Gastroesophageal sphincter (tissue), 4 donors: Measurements from ENCODE around the gene YY1. TPM values are rescaled to one million over a fixed set of nuclear protein-coding genes. Genes with fewer than 3 reads are reported as not detected.

Experiments used
- ATAC-seq: fragments of 150-250 bp; one replicate; pipeline ENCODE4 v1.9.1; 2016; ENCODE audit warnings: mild to moderate bottlenecking, moderate library complexity
- H3K27ac ChIP-seq, 4 donors: fragments of 200-600 bp; sonication (generic) in 3 of 4; 1 replicate in 3 of 4; 2 replicates in 1 of 4; pipeline ENCODE4 v1.5.1; 2016 to 2019
- H3K27me3 ChIP-seq: fragments of 200-600 bp; sonication (generic); one replicate; pipeline ENCODE4 v1.5.1; 2019
- H3K36me3 ChIP-seq, 2 donors: fragments of 200-600 bp; sonication (generic); one replicate each; pipeline ENCODE4 v1.5.1; 2019; ENCODE audit warnings: control low read depth in 1 of 2
- H3K4me1 ChIP-seq, 3 donors: fragments of 200-600 bp; sonication (generic); 1 replicate in 2 of 3; 2 replicates in 1 of 3; pipeline ENCODE4 v1.5.1; 2016 to 2019; ENCODE audit warnings: control low read depth in 2 of 3
- H3K4me3 ChIP-seq, 2 donors: fragments of 200-600 bp; sonication (generic); one replicate each; pipeline ENCODE4 v1.5.1; 2019; ENCODE audit warnings: mild to moderate bottlenecking in 1 of 2, moderate library complexity in 1 of 2
- H3K9me3 ChIP-seq, 3 donors: fragments of 200-600 bp; sonication (generic); one replicate each; pipeline ENCODE4 v1.5.1; 2017 to 2019; ENCODE audit warnings: control low read depth in 2 of 3
- EP300 ChIP-seq: sonication (generic); formaldehyde crosslinking; IDR thresholded peaks from one replicate; pipeline ENCODE4 v1.6.1; 2017; ENCODE audit warnings: antibody characterized with exemption, mild to moderate bottlenecking
- POLR2A ChIP-seq, 2 donors: fragments of 450-650 bp; IDR thresholded peaks; one replicate each; pipeline ENCODE4 v1.6.1; 2017; ENCODE audit warnings: antibody characterized with exemption in 2 of 2, mild to moderate bottlenecking in 2 of 2, moderate library complexity in 1 of 2
- POLR2AphosphoS5 ChIP-seq: sonication (generic); formaldehyde crosslinking; IDR thresholded peaks from one replicate; pipeline ENCODE4 v1.6.1; 2017; ENCODE audit warnings: antibody characterized with exemption
- whole genome bisulfite sequencing, 2 donors: methylation state at CpG; one replicate each; pipeline ENCODE4 v1.1.5; 2018; ENCODE audit warnings: low coverage in 1 of 2; 5-methylcytosine and 5-hydroxymethylcytosine counted together
- total RNA-seq, 4 donors: library from RNA; depleted of rRNA; stranded (reverse); fragments of >200 nt; gene quantifications; one replicate each; pipeline ENCODE4 v1.1.0, GENCODE V29; 2016
- TF ChIP-seq, protein P1 (sequence below), 4 experiments: fragments of 200-600 bp in 2 of 4; fragments of 450-650 bp in 2 of 4; sonication (generic) in 1 of 4; IDR thresholded peaks; one replicate each; pipeline ENCODE4 v1.5.1; 2017 to 2019; ENCODE audit warnings: antibody characterized with exemption in 4 of 4, mild to moderate bottlenecking in 2 of 4, moderate library complexity in 2 of 4

The YY1 gene
- total RNA-seq, 4 donors from 2014 or later, result 55.1 to 76.3 (median 62.5) TPM

DNA sequence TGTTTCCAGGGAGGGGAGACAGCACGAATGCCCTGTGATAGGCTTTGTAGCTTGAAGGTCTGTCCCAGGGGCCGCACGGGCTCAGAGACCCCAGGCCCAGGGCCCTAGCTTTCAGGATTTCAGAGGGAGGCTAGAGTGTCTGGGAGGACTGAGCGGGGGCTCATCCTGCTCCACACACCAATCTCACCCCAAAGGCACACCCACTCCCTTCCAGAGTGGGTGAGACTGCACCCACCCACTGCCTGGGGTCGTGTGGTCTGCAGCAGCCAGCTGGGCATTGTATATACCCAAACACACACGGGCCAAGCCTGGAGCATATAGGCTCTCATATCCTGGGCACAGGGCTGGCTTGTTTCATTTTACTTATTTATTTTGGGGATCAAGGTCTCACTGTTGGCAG is 78.4 kb downstream of the YY1 start:
- Histone ChIP-seq H3K4me3 (peak overlapping the region in 1 of 2 donors; percentile 45), H3K4me1 (peaks cover 0 to 15% (median 3%) of the 10 kb centered on the region in 3 donors), H3K9me3 (no peaks in the 10 kb centered on the region), H3K27me3 (peaks cover 8% of the 10 kb centered on the region), H3K36me3 (no peaks in the 10 kb centered on the region), H3K27ac (peak overlapping the region in 1 of 4 donors; percentile 68)
- WGBS, 2 donors, result 80 to 86% methylated on average over 1 of the region's 6 CpGs
- no peak for TF ChIP-seq POLR2A (IDR thresholded peaks at IDR 0.05)
- TF ChIP-seq EP300, result no peak
- TF ChIP-seq, protein P1, sequence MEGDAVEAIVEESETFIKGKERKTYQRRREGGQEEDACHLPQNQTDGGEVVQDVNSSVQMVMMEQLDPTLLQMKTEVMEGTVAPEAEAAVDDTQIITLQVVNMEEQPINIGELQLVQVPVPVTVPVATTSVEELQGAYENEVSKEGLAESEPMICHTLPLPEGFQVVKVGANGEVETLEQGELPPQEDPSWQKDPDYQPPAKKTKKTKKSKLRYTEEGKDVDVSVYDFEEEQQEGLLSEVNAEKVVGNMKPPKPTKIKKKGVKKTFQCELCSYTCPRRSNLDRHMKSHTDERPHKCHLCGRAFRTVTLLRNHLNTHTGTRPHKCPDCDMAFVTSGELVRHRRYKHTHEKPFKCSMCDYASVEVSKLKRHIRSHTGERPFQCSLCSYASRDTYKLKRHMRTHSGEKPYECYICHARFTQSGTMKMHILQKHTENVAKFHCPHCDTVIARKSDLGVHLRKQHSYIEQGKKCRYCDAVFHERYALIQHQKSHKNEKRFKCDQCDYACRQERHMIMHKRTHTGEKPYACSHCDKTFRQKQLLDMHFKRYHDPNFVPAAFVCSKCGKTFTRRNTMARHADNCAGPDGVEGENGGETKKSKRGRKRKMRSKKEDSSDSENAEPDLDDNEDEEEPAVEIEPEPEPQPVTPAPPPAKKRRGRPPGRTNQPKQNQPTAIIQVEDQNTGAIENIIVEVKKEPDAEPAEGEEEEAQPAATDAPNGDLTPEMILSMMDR (IDR thresholded peaks at IDR 0.05), result no peak
- TF ChIP-seq POLR2AphosphoS5, result no peak
- no peak for ATAC-seq

DNA sequence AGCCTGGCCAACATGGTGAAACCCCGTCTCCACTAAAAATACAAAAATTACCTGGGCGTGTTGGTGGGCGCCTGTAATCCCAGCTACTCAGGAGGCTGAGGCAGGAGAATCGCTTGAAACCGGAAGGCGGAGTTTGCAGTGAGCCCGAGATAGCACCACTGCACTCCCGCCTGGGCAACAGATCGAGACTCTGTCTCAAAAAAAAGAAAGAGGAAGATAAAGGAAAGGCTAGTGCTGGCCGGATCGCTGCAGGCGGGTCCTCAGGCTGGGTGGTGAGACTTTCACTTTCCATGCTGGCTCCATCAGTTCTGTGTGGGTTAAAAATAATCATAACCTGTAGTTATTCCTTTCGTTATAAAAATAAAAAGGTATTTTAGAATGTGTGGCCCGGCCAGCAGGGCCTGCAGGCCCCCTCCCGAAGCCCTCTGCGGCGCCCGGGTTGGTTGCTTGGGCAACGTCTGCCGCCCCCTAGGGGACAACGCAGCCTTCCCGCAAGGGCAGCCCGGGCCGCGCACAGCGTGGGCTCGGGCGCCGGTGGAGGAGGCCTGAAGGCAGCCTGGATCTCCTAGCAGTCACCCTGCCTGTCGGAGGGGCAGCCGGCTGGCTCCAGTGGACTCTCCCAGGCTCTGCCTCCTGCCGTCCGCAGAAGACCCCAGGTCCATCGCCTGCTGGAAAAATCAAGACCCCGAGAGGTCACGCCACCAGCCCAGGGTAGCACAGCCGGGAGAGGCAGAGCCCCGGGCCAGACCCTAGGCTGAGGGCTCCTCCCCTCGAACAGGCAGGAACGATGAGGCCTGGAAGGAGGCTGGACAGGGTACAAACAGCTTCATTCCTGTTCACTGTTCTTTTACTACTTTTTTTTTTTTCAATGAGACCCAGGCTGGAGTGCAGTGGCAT is 79.2 kb downstream of the YY1 start:
- H3K4me3 ChIP-seq, result peak overlapping the region; percentile 26 to 45
- no peaks in the 10 kb centered on the region for H3K36me3 ChIP-seq
- H3K4me1 ChIP-seq, result peaks cover 0 to 15% (median 3%) of the 10 kb centered on the region in 3 donors
- peak; percentile 94 for ATAC-seq
- TF ChIP-seq POLR2AphosphoS5, result peak; percentile 33
- no peak for TF ChIP-seq POLR2A (IDR thresholded peaks at IDR 0.05)
- no peak for TF ChIP-seq EP300
- TF ChIP-seq, protein P1 (IDR thresholded peaks at IDR 0.05), result peak in 3 of 4 experiments; percentile 79 to 92 (median 84)
- H3K27ac ChIP-seq, result peak overlapping the region in 3 of 4 donors; percentile 38 to 68 (median 63)
- H3K27me3 ChIP-seq, result peaks cover 2% of the 10 kb centered on the region
- 19 to 35% methylated on average over 12 to 23 of the region's 40 CpGs for WGBS, 2 donors
- H3K9me3 ChIP-seq, result no peaks in the 10 kb centered on the region

DNA sequence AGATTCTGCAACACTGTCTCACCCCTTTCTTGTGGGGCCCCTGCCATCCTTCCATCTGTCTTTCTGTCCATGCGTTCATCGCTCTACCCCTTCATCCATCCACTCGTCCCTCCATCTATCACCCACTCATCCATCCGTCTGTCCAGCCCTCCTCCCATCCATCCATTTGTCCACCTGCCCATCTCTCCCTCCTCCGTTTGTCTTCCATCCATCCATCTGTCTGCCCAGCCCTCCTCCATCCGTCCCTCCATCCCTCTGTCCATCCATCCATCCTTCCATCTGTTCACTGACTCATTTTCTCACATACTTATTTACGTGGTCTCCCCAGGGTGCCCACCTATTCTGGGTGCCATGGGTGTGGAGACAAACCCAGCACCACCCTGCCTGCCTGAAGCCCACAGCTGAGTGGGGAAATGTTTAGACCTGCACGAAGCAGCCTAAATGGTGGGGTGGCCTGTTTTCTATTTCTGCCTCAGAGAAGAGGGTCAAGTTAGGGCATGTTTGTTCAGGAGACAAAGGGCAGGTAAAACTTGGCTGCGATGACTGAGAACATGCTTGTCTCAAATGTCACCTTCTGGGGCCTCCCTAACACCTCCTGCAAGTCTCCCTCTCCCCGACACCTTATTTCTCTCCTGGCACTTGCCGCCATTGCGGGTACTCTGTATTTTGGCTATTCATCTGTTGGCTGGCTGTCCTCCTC is 81.4 kb downstream of the YY1 start:
- TF ChIP-seq POLR2AphosphoS5 (no peak), EP300 (no peak), POLR2A (IDR thresholded peaks at IDR 0.05) (no peak)
- TF ChIP-seq, protein P1 (IDR thresholded peaks at IDR 0.05), result no peak
- no peak overlapping the region for H3K4me3 ChIP-seq
- no peaks in the 10 kb centered on the region for H3K9me3 ChIP-seq
- ATAC-seq, result no peak
- H3K27ac ChIP-seq, result no peak overlapping the region
- H3K36me3 ChIP-seq, result no peaks in the 10 kb centered on the region
- WGBS, 2 donors, result 80 to 90% methylated on average over 1 to 11 of the region's 12 CpGs
- H3K4me1 ChIP-seq, result peaks cover 0 to 15% (median 3%) of the 10 kb centered on the region in 3 donors
- no peaks in the 10 kb centered on the region for H3K27me3 ChIP-seq

DNA sequence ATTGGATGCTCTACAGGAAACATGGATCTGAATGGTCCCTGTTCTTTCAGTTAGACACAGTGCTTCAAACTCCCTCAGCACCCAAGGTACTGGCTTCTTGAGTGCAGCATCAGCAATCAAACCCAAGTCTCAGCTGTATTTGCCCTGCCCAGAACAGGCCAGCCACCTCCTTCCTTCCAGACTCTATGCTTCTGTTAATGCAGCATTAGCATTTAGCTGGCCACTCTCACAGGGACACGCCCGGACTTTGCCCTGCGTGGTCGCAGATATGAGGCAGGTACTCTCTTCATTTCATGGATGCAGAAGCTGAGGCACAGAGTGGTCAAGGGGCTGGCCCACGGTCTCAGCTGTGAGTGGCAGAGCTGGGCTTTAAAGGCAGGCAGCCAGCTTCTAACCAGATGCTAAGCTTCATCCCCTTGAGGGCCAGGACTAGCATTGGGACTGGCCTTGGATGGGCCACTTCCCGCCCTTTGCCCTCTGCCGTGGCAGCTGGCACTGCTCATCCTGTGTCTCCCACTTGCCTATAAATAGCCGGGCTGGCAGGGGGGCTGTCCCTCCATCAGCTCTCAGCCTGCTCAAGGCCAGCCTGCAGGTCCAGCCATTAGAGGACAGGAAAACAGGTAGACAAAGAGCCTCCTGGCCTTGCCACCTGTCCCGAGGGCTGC is 82.7 kb downstream of the YY1 start:
- Histone ChIP-seq H3K9me3 (no peaks in the 10 kb centered on the region), H3K4me3 (no peak overlapping the region), H3K27me3 (no peaks in the 10 kb centered on the region), H3K4me1 (peaks cover 0 to 15% (median 3%) of the 10 kb centered on the region in 3 donors), H3K27ac (no peak overlapping the region), H3K36me3 (no peaks in the 10 kb centered on the region)
- TF ChIP-seq EP300 (no peak), POLR2AphosphoS5 (no peak), POLR2A (IDR thresholded peaks at IDR 0.05) (no peak)
- TF ChIP-seq, protein P1 (IDR thresholded peaks at IDR 0.05), result no peak
- WGBS, 2 donors, result 73 to 78% methylated on average over 3 to 6 of the region's 9 CpGs
- no peak for ATAC-seq
